Measurements from ENCODE around the gene RAB11FIP5.
A peak's percentile ranks its signal among the peaks of the same experiment; 100 is the strongest.

Gene RAB11FIP5

GRCh38 chr2:73080321-73081131 lies 32.2 kb downstream of the RAB11FIP5 start:
- H3K4me1 Mint-ChIP-seq: no peaks in the 10 kb centered on the region
- H3K9me3 Mint-ChIP-seq: no peaks in the 10 kb centered on the region
- no peaks in the 10 kb centered on the region for H3K36me3 Mint-ChIP-seq
- H3K27me3 Mint-ChIP-seq: no peaks in the 10 kb centered on the region
- no peak overlapping the region for H3K27ac Mint-ChIP-seq
- H3K4me3 Mint-ChIP-seq: no peak overlapping the region

GRCh38 chr2:73079636-73080035 lies 33.1 kb downstream of the RAB11FIP5 start:
- Mint-ChIP-seq H3K9me3 (no peaks in the 10 kb centered on the region), H3K4me1 (no peaks in the 10 kb centered on the region), H3K27ac (no peak overlapping the region), H3K36me3 (no peaks in the 10 kb centered on the region), H3K27me3 (no peaks in the 10 kb centered on the region), H3K4me3 (no peak overlapping the region)

GRCh38 chr2:73078457-73079411 lies 34.0 kb downstream of the RAB11FIP5 start:
- no peaks in the 10 kb centered on the region for H3K27me3 Mint-ChIP-seq
- no peaks in the 10 kb centered on the region for H3K9me3 Mint-ChIP-seq
- H3K27ac Mint-ChIP-seq: no peak overlapping the region
- H3K36me3 Mint-ChIP-seq: no peaks in the 10 kb centered on the region
- H3K4me1 Mint-ChIP-seq: no peaks in the 10 kb centered on the region
- no peak overlapping the region for H3K4me3 Mint-ChIP-seq

GRCh38 chr2:73077424-73077795 lies 35.3 kb downstream of the RAB11FIP5 start:
- Mint-ChIP-seq H3K36me3 (no peaks in the 10 kb centered on the region), H3K9me3 (no peaks in the 10 kb centered on the region), H3K4me1 (no peaks in the 10 kb centered on the region), H3K27me3 (no peaks in the 10 kb centered on the region), H3K27ac (no peak overlapping the region), H3K4me3 (no peak overlapping the region)

GRCh38 chr2:73076701-73077423 lies 35.9 kb downstream of the RAB11FIP5 start:
- H3K4me3 Mint-ChIP-seq: no peak overlapping the region
- H3K36me3 Mint-ChIP-seq: no peaks in the 10 kb centered on the region
- H3K27me3 Mint-ChIP-seq: no peaks in the 10 kb centered on the region
- H3K9me3 Mint-ChIP-seq: no peaks in the 10 kb centered on the region
- H3K27ac Mint-ChIP-seq: peak overlapping the region; percentile 83
- H3K4me1 Mint-ChIP-seq: peaks cover 5% of the 10 kb centered on the region

GRCh38 chr2:73075477-73076373 lies 37.0 kb downstream of the RAB11FIP5 start:
- Mint-ChIP-seq H3K4me3 (no peak overlapping the region), H3K36me3 (no peaks in the 10 kb centered on the region), H3K27ac (no peak overlapping the region), H3K27me3 (no peaks in the 10 kb centered on the region), H3K9me3 (no peaks in the 10 kb centered on the region), H3K4me1 (peaks cover 8% of the 10 kb centered on the region)

GRCh38 chr2:73074110-73075069 lies 38.4 kb downstream of the RAB11FIP5 start:
- Mint-ChIP-seq H3K36me3 (no peaks in the 10 kb centered on the region), H3K27me3 (no peaks in the 10 kb centered on the region), H3K4me3 (no peak overlapping the region), H3K9me3 (no peaks in the 10 kb centered on the region), H3K4me1 (peaks cover 18% of the 10 kb centered on the region), H3K27ac (no peak overlapping the region)

- H3K36me3 Mint-ChIP-seq: no peaks in the 10 kb centered on the region
- no peaks in the 10 kb centered on the region for H3K27me3 Mint-ChIP-seq
- peaks cover 27% of the 10 kb centered on the region for H3K4me1 Mint-ChIP-seq
- peak overlapping the region; percentile 88 for H3K4me3 Mint-ChIP-seq
- no peaks in the 10 kb centered on the region for H3K9me3 Mint-ChIP-seq
- peak overlapping the region; percentile 85 for H3K27ac Mint-ChIP-seq
Measured at GRCh38 chr2:73072416-73072815, 40.3 kb downstream of the RAB11FIP5 start.

GRCh38 chr2:73072129-73072395 lies 40.7 kb downstream of the RAB11FIP5 start:
- Mint-ChIP-seq H3K27me3 (no peaks in the 10 kb centered on the region), H3K4me3 (peak overlapping the region; percentile 88), H3K9me3 (no peaks in the 10 kb centered on the region), H3K36me3 (no peaks in the 10 kb centered on the region), H3K4me1 (peaks cover 27% of the 10 kb centered on the region), H3K27ac (peak overlapping the region; percentile 85)

- H3K36me3 Mint-ChIP-seq: no peaks in the 10 kb centered on the region
- H3K4me1 Mint-ChIP-seq: peaks cover 27% of the 10 kb centered on the region
- H3K4me3 Mint-ChIP-seq: peak within 1 kb of the TSS; percentile 88
- H3K9me3 Mint-ChIP-seq: no peaks in the 10 kb centered on the region
- H3K27me3 Mint-ChIP-seq: no peaks in the 10 kb centered on the region
- peak within 1 kb of the TSS; percentile 97 for H3K27ac Mint-ChIP-seq
Measured at GRCh38 chr2:73071360-73072128, 41.2 kb downstream of the RAB11FIP5 start, which contains the start of gene SFXN5. Gene SFXN5 (minus strand): TSS chr2:73071712. CDS start chr2:73071705, 7 bp downstream.

- Mint-ChIP-seq H3K9me3 (no peaks in the 10 kb centered on the region), H3K36me3 (no peaks in the 10 kb centered on the region), H3K4me1 (peaks cover 27% of the 10 kb centered on the region), H3K27me3 (no peaks in the 10 kb centered on the region), H3K27ac (peak overlapping the region; percentile 97), H3K4me3 (peak overlapping the region; percentile 88)
Measured at GRCh38 chr2:73070643-73071359, 41.9 kb downstream of the RAB11FIP5 start.

GRCh38 chr2:73069855-73070642 lies 42.7 kb downstream of the RAB11FIP5 start:
- Mint-ChIP-seq H3K27ac (peak overlapping the region; percentile 8), H3K4me1 (peaks cover 27% of the 10 kb centered on the region), H3K36me3 (no peaks in the 10 kb centered on the region), H3K27me3 (no peaks in the 10 kb centered on the region), H3K4me3 (peak overlapping the region; percentile 83), H3K9me3 (no peaks in the 10 kb centered on the region)

Data from activated naive CD4-positive, alpha-beta T cell treated with anti-CD3 and anti-CD28 coated beads, Interleukin-2, amount 50 U/mL, for 24 hours (primary cell).